Mammary epithelial cell (primary cell): ENCODE measurements around the gene RSPO1.

Experiments
- CTCF ChIP-seq, 2 donors: IDR thresholded peaks in 1 of 2; conservative IDR thresholded peaks in 1 of 2; 2 replicates each; pipeline ENCODE4 v1.5.1; 2011 to 2012; ENCODE audit warnings: inconsistent platforms in 2 of 2, low read length in 2 of 2, mild to moderate bottlenecking in 2 of 2, control low read depth in 1 of 2, low read depth in 1 of 2; ENCODE audit not compliant: insufficient read depth in 1 of 2; ENCODE audit errors: extremely low read depth in 1 of 2
- EZH2 ChIP-seq: IDR thresholded peaks from 2 replicates; pipeline ENCODE4 v1.6.1; 2012; ENCODE audit warnings: low read length, inconsistent platforms, borderline replicate concordance

DNA sequence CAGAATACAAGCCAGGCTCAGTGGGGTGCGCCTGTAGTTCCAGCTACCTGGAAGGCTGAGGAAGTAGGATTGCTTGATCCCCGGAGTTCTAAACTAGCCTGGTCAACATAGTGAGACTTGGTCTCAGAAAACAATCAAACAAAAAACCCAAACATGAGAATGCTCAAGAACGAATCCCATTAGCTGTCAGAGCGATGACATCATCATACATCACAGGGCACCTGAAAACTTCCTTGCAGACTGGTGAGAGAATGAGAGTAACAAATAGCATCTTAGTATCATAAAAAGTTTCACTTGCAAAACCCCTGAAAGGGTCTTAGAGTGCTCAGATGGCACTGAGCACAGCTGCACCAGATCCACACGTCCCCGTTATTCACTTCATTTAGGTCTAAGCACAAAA, 36.6 kb upstream of the RSPO1 start:
- no peak for TF ChIP-seq EZH2
- TF ChIP-seq CTCF (conservative IDR thresholded peaks at IDR 0.05 in 1 of 2, IDR thresholded peaks at IDR 0.05 in 1 of 2; ENCODE audit: extremely low read depth in 1 of 2, insufficient read depth in 1 of 2, low read depth in 1 of 2, low read length in 2 of 2) = no peak
